Suprapubic skin (tissue), 4 donors: ENCODE data around the gene NPAS3.

Source experiments
- CTCF ChIP-seq, 2 donors: fragments of 200-600 bp in 1 of 2; fragments of 450-650 bp in 1 of 2; sonication (generic) in 1 of 2; IDR thresholded peaks; one replicate each; pipeline ENCODE4 v1.5.1; 2016 to 2019; ENCODE audit warnings: antibody characterized with exemption in 2 of 2, mild to moderate bottlenecking in 1 of 2, moderate library complexity in 1 of 2
- EP300 ChIP-seq: sonication (generic); formaldehyde crosslinking; IDR thresholded peaks from one replicate; pipeline ENCODE4 v1.6.1; 2017; ENCODE audit warnings: antibody characterized with exemption
- POLR2A ChIP-seq, 2 donors: fragments of 450-650 bp; IDR thresholded peaks; one replicate each; pipeline ENCODE4 v1.6.1; 2017; ENCODE audit warnings: antibody characterized with exemption in 2 of 2, mild to moderate bottlenecking in 2 of 2, moderate library complexity in 2 of 2
- POLR2AphosphoS5 ChIP-seq, 3 donors: sonication (generic); formaldehyde crosslinking; IDR thresholded peaks; one replicate each; pipeline ENCODE4 v1.6.1; 2017; ENCODE audit warnings: antibody characterized with exemption in 3 of 3

- TF ChIP-seq POLR2A (IDR thresholded peaks at IDR 0.05) (no peak), CTCF (IDR thresholded peaks at IDR 0.05) (no peak), POLR2AphosphoS5 (IDR thresholded peaks at IDR 0.05) (no peak), EP300 (no peak)
Observed at GRCh38 chr14:33381717-33382116, 443.0 kb downstream of the NPAS3 start.
